22Rv1 (cell line): ENCODE data around the gene QKI.

Experiments
- CTCF ChIP-seq: fragments of 450-650 bp; IDR thresholded peaks from 2 replicates; pipeline ENCODE4 v1.5.1; 2017; ENCODE audit warnings: mild to moderate bottlenecking
- ZFX ChIP-seq: fragments of 450-650 bp; IDR thresholded peaks from 2 replicates; pipeline ENCODE4 v1.6.1; 2017; ENCODE audit warnings: antibody characterized with exemption, borderline replicate concordance

DNA sequence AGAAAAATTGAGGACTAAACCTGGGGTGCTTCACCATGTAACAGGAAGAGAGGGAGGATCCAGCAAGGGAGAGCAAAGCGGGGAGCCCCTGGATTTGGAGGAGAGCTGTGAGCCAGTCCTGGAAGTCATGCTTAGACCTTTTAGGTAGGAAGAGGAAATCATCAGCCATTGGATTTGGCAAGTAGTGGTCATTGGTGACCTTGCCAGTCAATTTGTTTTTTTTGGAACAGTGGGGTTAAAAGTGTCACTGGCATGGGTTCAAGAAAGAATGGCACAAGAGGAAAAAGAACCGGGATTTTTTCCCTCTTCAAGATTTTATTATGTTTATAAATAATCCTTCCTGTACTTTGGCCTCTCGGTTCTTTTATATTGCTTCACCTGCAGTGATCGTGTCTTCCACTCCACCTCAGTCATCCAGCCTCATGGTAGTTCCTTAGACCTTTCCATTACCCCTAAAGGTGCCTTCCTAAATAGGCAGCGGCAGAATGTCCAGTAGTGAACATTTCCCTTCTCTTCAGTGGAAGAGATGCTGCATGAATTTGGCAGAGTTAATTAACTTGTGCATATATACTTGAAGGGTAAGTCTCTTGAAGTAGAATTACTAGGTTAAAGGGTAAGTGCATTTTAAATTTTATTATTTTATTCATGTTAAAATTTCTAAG is 124.7 kb downstream of the QKI start:
- TF ChIP-seq CTCF (no peak), ZFX (no peak)
